CMK (cell line): ENCODE data around the gene CLASP1.

Experiments used
- DNase-seq: peaks from one replicate; pipeline ENCODE4 v3.0.0-alpha.2; 2010; ENCODE audit warnings: low read depth

CLASP1 gene

GRCh38 chr2:121613774-121614173 is 35.5 kb downstream of the CLASP1 start:
- no peak for DNase-seq

DNA sequence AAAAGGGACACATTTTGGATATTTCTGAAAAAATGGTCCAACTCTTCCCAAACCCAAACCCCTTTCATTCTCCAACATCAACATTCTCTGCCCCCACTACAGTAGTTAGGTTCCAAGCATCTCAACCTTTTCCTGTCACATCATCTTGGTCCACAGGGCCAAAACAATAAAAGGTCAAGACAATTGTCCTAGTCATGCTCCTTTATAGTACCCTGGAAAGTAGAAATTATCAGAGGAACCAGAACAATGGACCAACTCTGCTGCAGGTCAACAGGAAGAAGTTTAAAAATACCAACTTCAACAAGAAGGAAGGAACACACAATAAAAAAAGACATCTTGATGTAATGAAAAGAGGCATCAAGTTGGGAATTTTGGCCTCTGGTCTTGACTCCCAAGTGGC is 36.1 kb downstream of the CLASP1 start:
- no peak for DNase-seq

DNA sequence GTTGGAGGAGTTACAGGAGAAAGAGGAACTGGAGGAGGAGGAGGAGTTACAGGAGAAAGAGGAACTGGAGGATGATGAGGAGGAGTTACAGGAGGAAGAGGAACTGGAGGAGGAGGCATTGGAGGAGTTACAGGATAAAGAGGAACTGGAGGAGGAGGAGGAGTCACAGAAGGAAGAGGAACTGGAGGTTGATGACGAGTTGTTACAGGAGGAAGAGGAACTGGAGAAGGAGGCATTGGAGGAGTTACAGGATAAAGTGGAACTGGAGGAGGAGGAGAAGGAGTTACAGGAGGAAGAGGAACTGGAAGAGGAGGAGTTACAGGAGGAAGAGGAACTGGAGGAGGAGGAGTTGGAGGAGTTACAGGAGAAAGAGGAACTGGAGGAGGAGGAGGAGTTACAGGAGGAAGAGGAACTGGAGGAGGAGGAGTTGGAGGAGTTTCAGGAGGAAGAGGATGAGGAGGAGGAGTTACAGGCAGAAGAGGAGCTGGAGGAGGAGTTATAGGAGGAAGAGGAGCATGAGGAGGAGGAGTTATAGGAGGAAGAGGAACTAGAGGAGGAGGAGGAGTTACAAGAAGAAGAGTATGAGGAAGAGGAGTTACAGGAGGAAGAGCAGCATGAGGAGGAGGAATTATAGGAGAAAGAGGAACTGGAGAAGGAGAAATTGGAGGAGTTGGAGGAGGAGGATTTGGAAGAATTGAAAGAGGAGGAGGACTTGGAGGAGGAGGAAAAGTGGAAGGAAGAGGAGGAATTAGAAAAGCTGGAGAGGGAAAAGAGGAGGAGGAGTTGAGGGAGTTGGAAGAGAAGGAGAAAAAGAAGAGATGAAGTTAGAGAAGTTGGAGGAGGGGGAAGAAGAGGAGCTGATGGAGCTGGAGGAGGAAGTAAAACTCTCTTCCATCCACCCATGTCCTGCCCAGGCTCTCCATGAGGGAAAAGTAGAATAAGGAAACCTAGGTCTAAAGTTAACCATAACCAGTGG is 37.2 kb downstream of the CLASP1 start:
- DNase-seq: peak; percentile 66

GRCh38 chr2:121611048-121611649 is 38.1 kb downstream of the CLASP1 start:
- peak; percentile 34 for DNase-seq

DNA sequence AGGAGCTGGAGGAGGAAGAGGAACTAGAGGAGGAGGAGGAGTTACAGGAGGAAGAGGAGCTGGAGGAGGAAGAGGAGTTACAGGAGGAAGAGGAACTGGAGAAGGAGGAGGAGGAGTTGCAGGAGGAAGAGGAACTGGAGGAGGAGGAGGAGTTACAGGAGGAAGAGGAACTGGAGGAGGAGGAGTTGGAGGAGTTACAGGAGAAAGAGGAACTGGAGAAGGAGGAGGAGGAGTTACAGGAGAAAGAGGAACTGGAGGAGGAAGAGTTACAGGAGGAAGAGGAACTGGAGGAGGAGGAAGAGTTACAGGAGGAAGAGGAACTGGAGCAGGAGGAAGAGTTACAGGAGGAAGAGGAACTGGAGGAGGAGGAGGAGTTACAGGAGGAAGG is 38.8 kb downstream of the CLASP1 start:
- DNase-seq: peak; percentile 46

DNA sequence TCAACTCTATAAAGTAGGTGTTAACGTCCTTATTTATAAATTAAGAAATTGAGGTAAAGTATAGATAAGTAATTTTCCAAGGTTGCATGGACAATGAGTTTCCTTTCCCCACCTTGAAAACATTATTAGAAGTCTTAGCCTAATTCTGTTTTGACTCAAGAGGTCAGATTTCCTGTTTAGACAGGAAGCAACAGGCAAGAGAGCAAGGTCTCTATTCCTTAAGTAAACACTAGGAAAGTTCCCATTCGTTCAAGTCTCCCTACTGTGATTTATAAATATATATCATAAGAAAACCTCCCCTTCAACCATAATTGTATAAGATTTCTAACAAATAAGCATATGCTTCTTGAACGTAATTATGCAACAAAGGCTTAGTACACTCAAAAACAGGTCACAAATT is 40.3 kb downstream of the CLASP1 start:
- no peak for DNase-seq

DNA sequence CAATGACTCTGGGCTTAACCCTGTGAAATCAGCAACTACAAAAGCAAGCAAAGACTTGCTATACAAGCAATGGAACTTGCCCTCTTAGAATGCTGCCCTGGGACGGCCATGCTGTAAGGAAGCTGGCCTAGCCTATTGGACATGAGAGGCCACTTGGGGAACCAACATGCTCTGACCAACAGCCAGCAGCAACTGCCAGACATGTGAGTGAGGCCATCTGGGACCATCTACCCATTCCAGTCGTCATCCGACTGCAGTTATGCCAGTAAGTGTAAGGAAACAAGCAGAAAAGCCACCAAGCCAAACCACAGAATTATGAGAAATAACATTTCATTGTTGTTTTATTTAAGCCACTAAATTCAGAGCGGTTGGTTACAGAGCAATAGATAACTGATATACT is 40.9 kb downstream of the CLASP1 start:
- DNase-seq: no peak

DNA sequence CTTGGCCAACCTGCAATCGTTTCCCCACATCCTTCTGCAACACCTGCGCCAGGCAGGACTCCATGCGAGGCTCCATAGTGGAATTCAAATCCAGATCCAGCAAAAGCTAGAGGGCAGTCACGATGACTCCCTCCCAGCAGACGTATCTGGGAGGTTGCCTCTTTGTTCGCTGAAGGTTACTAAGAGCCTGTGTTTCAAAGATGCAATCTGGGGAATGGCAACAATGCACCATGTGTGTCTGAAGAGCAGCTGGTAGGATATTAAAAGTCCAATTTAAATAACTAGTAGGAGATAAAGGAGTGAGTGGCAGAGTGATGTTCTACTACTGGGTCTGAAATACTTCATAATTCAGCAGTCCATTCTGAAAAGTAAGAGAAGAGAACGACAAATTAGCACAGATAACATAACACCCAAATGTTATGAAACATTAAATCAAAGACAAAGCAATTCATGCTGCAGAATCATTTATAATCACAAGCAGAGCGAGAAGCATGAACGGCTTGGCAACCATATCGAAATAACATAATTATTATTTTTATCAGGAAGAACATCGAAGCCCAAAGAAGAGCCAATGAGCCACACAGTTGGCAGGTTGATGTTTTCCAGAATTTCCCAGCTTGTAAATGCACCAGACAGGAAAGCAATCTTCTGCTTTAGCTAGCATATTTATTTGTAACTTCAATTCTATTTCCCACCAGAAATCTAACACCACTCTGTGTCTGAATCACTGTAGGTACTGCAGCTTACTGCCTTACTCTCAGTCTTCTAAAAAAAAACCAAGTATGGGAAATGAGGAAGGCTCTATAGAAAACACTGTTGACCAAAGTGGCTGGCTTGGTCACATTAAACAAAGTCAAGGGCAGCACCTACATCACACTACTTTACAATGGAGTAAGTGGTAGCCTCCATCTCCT is 43.2 kb downstream of the CLASP1 start:
- DNase-seq: no peak

- no peak for DNase-seq
Measured at GRCh38 chr2:121603185-121603584, 46.1 kb downstream of the CLASP1 start.

- DNase-seq: no peak
Measured at GRCh38 chr2:121599963-121600651, 49.2 kb downstream of the CLASP1 start.

- DNase-seq: no peak
Measured at GRCh38 chr2:121598087-121598486, 51.2 kb downstream of the CLASP1 start.

GRCh38 chr2:121596221-121597080 is 52.8 kb downstream of the CLASP1 start:
- peak; percentile 74 for DNase-seq

GRCh38 chr2:121595012-121595891 is 54.0 kb downstream of the CLASP1 start:
- DNase-seq: no peak

- no peak for DNase-seq
Measured at GRCh38 chr2:121591199-121591598, 58.1 kb downstream of the CLASP1 start.

DNA sequence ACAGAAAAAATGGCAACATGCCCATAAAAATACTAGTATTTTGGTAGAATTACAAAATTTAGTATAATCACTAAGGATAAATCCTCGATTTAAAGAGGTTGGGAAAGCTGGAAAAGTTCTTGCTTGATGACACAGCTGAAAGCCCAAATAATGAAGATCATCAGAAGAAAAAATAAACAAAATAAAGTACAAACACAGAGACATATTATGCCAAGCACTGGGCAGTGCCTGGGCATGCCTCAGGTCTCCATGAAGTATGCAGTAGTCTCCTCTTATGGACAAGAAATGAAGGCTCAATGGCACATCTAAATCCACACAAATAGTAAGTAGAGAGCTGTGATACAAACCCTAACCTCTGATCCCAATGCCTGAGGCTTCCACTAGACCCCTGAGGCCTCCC is 60.9 kb downstream of the CLASP1 start:
- no peak for DNase-seq

DNA sequence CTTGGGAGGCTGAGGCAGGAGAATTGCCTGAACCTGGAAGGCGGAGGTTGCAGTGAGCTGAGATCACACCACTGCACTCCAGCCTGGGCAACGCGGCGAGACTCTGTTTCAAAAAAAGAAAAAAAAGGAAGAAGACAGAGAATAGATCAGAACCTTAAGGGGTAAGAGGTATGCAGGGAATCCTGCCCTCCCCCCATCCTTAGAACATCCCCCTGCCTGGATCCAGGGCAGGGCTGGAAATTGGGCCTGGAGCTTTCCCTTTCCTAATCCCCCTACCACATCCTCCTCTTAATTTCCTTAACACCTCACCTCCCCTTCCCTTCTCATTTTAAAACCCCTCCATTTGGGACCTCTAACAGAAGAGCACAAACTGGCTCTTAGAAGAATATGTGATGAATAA is 62.1 kb downstream of the CLASP1 start:
- no peak for DNase-seq

DNA sequence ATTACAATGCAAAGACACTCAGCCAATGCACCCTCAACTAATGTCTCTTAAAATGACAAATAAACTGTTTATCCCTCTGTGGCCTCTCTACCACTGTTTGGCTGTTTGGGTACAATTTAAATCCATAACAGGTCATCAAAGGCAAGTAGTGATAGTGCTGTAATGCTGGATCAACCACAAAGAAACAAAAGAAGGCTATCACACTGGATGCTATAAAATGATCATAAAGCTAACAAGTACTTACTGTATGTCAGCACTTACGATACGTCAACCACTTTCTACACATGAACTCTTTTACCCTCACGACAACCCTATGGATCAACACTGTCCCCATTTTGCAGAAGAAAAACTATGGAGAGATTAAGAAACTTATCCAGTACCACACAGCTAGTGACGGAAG is 64.5 kb downstream of the CLASP1 start:
- no peak for DNase-seq

DNA sequence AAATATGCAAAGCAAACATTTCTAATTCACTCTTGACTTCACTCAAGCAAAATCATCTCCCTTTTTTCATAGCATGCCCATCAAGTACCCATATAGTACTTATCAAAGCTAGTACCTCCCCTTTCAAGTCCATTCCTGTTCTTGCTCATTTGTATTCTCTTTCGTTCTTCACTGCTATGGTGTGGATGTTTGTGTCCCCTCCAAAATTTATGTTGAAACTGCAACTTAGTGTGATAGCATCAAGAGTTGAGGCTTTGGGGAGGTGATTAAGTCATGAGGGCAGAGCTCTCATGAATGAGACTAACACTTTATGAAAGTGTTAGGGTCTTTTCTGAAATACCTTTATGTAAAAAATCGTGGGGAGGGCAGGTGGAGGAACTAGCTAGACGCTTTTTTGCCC is 65.7 kb downstream of the CLASP1 start:
- no peak for DNase-seq

- DNase-seq: no peak
Measured at GRCh38 chr2:121582272-121582671, 67.0 kb downstream of the CLASP1 start.

GRCh38 chr2:121579309-121579708 is 70.0 kb downstream of the CLASP1 start:
- DNase-seq: no peak
